IMR-90 (cell line): Measurements from ENCODE around the gene RAI1.

Experiments
- BHLHE40 ChIP-seq: fragments of 150-350 bp; IDR thresholded peaks from 2 replicates; pipeline ENCODE4 v1.6.1; 2016; ENCODE audit warnings: mild to moderate bottlenecking, low read depth, low read length
- CEBPB ChIP-seq: IDR thresholded peaks from 2 replicates; pipeline ENCODE4 v1.6.1; 2012; ENCODE audit warnings: low read depth, low read length, improper control_type of control experiment
- CHD1 ChIP-seq: IDR thresholded peaks from 2 replicates; pipeline ENCODE4 v1.6.1; 2012; ENCODE audit warnings: low read depth, low read length, improper control_type of control experiment
- CTCF ChIP-seq: conservative IDR thresholded peaks from 2 replicates; pipeline ENCODE4 v1.5.1; 2012; ENCODE audit warnings: mild to moderate bottlenecking, low read depth, low read length, improper control_type of control experiment
- MAFK ChIP-seq: IDR thresholded peaks from 2 replicates; pipeline ENCODE4 v1.6.1; 2012; ENCODE audit warnings: low read depth, low read length, improper control_type of control experiment
- MAZ ChIP-seq: IDR thresholded peaks from 2 replicates; pipeline ENCODE4 v1.6.1; 2012; ENCODE audit warnings: low read depth, mild to moderate bottlenecking, low read length, improper control_type of control experiment, moderate library complexity, borderline replicate concordance
- MXI1 ChIP-seq: IDR thresholded peaks from 2 replicates; pipeline ENCODE4 v1.6.1; 2012; ENCODE audit warnings: low read depth, mild to moderate bottlenecking, low read length, moderate library complexity, borderline replicate concordance
- NFE2L2 ChIP-seq: fragments of 150-350 bp; IDR thresholded peaks from 2 replicates; pipeline ENCODE4 v1.6.1; 2016; ENCODE audit warnings: low read depth, mild to moderate bottlenecking, low read length
- POLR2A ChIP-seq: IDR thresholded peaks from 2 replicates; pipeline ENCODE4 v1.6.1; 2012; ENCODE audit warnings: mild to moderate bottlenecking, low read depth, low read length
- RAD21 ChIP-seq: IDR thresholded peaks from 2 replicates; pipeline ENCODE4 v1.6.1; 2012; ENCODE audit warnings: low read length, improper control_type of control experiment
- RCOR1 ChIP-seq: IDR thresholded peaks from 2 replicates; pipeline ENCODE4 v1.6.1; 2012; ENCODE audit warnings: mild to moderate bottlenecking, low read length, improper control_type of control experiment; ENCODE audit not compliant: insufficient replicate concordance
- RFX5 ChIP-seq: IDR thresholded peaks from 2 replicates; pipeline ENCODE4 v1.8.0; 2012; ENCODE audit warnings: low read depth, mild to moderate bottlenecking, low read length, moderate library complexity
- SMC3 ChIP-seq: fragments of 150-350 bp; IDR thresholded peaks from 2 replicates; pipeline ENCODE4 v1.6.1; 2016; ENCODE audit warnings: low read depth, mild to moderate bottlenecking, antibody characterized with exemption, low read length, moderate library complexity
- USF2 ChIP-seq: fragments of 150-350 bp; IDR thresholded peaks from 2 replicates; pipeline ENCODE4 v1.6.1; 2017; ENCODE audit warnings: mild to moderate bottlenecking, antibody characterized with exemption, low read length, low read depth

- TF ChIP-seq POLR2A, result no peak
- TF ChIP-seq CTCF, result no peak
- no peak for TF ChIP-seq MXI1
- TF ChIP-seq RFX5, result no peak
- TF ChIP-seq RAD21, result no peak
- TF ChIP-seq NFE2L2, result no peak
- no peak for TF ChIP-seq USF2
- no peak for TF ChIP-seq BHLHE40
- no peak for TF ChIP-seq CEBPB
- no peak for TF ChIP-seq MAFK
- TF ChIP-seq RCOR1, result no peak
- no peak for TF ChIP-seq SMC3
- no peak for TF ChIP-seq CHD1
- TF ChIP-seq MAZ, result no peak
Observed at GRCh38 chr17:17804007-17804406, 122.7 kb downstream of the RAI1 start.
